Measurements from ENCODE around the gene EGFL7.
A peak's percentile ranks its signal among the peaks of the same experiment; 100 is the strongest.
"Not testable (repeated sequence)": the region's sequence is repeated elsewhere in the genome, so short reads cannot be mapped to it uniquely, and the experiment has no call there.

The EGFL7 gene

DNA sequence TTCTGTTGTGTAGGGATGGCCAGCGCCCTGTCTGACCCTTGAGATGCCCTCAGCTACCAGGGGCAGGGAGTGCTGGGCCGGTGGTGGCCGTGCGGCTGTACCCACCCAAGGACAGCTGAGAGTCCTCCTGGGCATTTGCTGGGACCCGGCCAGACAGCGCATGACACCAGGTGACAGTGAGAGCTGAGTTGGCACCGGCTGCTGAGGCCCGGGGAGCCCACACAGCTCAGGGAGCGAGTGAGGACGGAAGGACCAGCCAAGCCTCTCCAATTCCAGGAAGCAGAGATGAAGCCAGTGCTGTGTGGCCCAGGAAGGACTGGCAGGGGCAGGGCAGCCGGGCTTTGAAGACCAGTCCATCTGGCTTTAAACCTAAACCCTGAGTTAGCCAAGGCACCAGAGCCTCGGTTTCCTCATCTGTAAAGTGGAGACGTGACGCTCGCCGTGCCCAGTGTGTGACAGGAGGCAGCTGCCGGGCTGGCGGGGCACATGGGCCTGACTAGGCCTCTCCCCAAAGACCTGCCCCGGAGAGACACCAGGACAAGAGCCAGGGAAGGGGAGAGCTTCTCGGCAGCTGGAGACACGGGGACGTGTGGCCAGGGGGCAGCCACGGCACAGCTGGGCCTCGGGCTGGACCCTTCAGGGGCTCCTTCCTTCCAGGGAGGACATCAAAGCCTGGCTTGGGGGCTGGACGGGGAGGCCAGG is 27.5 kb downstream of the EGFL7 start:
- DNase-seq: no peak

DNA sequence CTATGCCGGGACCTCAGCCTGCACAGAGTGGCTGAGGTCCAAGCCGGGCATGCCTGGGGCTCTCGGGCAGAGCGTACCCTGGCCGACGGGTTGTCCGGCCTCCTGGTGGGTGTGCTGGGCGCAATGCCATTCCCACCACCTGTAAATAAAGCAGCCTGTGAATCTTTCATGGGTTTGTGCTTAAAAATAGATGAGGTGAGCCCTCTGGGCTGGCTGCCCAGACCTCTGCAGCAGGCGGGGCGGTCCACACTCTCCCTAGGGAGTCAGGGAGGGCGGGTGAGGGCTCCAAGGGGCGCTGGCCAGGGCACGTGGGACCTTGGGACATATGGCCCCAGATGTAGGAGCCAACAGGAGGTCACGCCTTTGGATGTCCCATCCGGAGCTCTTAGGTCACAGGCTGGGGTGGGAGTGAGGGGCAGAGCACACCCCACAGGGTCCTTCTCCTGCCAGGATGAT is 28.1 kb downstream of the EGFL7 start:
- DNase-seq: no peak

DNA sequence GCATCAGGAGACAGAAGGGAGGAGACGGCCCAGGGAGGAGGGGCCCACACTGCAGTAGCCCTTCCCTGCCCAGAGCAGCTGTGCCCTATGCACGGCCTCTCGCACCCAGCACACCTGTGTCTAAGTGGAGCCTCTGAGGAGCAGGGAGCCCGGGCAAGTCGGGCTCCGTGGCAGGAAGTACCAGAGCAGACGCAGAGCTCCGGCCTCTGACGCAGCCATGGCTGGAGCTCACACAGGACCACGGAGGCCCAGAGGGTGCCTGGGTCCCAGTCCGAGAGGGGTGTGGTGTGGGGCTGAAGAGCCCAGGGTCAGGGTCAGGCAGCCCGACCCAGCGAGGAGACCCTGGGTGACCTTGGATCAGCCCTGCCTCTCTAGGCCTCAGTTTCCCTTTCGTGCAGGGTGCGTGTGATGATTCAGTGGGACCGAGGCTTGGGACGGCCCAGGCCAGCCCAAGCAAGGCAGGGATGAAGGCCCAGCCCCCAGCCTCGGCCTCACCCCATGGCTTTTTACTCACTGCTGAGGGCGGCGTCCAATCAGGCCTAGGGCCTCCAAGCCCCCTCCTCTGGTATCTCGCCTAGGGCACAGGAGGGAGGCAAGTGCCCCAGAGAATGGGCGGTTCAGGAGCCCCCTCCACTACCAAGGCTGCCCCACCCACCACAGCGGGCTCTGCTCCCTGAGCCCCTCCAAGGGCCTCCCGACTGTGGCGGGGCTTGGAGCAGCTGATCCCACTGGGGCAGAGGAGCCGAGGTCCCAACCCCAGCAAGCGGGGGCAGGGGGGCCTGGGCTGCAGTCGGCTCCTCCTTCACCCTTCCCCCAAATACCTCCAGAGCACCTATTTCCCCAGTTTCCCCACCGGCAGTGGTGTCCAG is 28.8 kb downstream of the EGFL7 start:
- no peak for DNase-seq

DNA sequence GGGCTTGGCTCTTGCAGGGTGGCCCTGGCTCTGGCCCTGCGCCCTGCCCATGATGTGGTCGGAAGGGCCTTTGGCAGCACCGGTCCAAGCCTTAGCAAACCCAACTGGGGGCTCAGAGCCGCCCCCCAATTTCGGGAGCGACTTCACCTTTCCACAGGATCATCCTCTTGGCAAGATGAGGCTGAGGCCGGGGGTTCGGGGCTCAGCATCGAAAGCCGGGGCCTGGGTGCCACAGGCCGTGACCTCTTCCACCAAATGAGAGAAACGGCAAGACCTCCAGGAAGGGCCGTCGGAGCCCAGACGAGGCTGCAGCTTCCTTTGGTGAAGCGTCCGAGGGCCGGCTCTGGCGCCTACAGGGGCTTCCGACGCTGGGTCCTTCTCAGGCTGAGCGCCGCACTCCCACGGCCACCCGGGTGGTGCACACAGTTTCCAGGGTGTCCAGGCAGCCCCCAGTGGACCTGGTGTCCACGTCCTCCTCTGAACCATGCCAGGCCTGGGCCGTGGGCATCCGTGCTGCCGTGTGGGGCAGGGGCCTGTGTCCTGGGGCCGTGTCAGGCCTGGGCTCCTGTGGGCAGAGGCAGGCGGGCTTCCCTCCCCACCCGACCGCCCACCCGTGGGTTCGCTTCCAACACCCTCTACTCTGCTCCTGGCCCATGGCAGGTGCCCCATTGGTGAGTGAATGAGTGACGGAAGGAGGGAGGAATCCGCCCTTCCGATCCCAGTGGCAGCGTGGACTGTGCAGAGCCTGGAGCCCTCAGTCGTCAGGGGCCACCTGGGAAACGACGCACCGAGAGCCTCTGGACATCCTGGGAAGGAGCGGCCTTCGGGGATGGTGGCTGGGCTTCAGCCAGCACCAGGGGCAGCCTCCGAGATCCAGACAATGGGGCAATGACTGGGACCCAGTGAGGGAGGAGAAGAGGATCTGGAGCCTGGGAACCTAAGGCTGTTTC is 29.7 kb downstream of the EGFL7 start:
- DNase-seq: no peak

DNA sequence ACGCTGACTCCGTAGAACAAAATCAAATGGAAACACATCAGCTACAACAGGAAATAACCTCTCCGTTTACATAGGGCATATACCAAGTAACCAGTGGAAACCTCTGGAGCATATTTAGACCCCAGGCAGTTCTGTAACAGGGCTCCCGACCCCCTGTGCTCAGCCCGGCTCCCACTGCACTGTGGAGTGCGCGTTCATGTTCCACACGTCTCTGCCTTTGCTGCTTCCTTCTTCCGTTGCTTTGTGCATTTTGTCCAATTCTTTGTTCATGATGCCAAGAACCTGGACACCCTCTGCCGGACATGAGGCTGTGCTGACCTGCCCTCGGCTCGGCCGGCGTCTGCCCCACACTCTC is 30.4 kb downstream of the EGFL7 start:
- no peak for DNase-seq

DNA sequence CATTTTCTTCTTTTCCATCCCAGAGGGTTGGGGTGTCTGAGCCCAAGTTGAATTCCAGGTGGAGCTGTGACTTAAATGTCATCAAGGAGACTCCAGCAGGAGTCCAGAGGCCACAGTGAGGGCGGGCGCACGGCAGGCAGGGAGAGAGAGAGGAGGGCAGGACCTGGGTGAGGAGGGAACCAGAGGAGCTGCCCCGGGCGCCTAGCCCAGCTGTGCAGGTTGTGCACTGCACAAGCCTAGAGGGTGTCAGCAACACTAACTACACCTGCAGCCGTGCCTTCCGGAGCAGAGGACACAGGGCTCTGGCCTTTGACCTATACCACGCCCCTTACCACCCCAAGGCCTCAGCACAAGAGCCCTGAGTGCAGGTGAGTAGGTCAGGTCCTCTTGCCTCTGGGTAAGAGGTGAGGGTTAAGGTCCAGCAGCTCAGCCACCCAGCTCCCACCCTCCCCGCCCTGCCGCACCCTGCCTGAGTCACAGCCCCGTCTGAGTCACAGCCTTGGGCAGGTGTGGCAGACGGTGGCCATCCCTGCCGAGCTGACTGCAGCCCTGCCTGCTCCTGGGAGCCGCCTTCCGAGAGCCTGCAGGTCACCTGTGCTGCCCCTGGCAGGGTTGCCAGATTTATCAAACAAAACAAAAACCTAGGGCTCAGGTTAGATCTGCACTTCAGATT is 30.9 kb downstream of the EGFL7 start:
- DNase-seq: no peak

DNA sequence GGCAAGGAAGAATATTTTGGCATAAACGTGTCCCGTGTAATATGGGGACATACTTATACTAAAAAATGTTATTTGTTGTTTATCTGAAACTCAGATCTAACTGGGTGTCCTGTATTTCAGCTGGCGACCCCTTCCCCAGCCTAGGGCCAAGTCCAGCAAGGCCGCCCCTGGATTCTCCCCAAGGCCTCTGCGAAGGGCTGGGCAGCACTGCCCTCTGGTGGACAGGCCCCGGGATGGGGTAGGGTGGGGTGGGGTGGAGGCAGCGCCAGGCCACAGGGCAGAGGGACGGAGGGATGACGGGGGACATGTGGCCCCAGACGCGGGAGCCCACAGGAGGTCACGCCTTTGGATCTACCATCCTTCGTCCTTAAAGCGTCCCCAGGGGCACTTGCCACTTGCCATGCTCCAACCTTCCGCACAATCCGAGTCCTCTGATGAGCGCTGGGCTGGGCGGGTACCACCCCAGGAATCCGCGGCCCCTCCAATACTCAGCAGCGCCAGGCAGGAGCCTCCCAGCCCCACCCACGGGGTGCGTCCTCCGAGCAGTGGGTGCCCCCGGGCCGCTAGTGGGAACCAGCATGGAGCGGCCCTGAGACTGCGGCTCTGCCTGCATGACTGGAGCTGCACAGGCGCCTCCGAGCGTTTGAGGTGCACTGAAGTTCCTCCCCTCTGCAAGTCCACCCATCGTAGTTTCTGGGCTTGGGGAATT is 31.6 kb downstream of the EGFL7 start:
- DNase-seq: no peak

DNA sequence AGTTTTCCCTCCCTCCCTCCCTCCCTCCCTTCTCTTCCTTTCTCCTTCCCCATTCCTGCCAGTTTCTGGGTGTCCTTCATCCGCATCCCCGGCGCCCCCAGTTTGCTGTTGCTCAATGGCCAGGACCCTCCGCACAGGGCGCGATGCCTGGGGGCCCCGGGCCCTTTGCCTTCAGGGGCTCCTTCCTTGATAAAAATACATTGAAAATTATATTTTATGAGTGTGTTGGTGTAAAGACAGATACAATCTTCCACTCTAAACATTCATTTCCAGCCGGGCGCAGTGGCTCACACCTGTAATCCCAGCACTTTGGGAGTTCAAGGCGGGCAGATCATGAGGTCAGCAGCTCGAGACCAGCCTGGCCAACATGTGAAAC is 32.1 kb downstream of the EGFL7 start:
- no peak for DNase-seq

DNA sequence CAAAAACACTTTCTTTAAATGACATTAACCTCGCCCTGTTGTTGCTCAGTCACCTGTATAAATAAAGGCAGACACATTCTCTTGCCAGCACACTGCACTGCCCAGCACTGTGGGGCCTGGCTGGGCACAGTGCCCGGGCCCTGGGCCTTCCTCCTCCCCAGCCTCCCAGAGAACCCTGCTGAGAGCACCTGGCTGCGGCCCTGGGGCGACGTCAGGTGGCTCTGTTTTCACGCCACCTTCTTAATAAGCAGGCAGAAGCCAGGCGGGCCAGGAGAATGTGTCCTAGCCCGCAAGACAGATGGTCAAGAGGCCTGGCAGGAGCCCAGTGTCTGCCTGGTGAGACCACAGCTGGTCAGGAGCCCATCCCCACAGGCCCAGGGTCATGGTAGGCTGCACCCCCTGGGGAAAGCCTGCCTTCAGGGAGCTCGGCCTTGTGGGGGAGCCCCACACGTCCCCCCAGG is 32.7 kb downstream of the EGFL7 start:
- no peak for DNase-seq

DNA sequence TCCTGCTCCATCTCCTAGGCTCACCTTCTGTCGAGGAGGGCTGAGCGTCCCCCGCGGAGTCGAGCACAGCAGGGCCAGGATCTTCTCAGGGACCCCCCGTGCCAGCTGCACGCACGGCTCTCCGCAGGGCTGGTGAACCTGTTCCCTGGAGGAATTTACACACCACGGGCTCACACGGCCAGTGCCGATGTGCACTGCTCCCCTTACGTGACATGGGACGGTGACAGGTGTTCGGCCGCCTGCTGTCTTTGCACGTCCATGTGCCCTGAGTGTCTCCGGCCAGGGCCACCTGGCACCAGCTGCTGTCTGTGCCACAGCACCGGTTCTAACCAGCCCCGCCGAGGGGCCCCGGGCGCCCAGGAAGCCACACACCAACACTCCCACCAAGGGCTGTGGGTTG is 33.2 kb downstream of the EGFL7 start:
- DNase-seq: no peak

DNA sequence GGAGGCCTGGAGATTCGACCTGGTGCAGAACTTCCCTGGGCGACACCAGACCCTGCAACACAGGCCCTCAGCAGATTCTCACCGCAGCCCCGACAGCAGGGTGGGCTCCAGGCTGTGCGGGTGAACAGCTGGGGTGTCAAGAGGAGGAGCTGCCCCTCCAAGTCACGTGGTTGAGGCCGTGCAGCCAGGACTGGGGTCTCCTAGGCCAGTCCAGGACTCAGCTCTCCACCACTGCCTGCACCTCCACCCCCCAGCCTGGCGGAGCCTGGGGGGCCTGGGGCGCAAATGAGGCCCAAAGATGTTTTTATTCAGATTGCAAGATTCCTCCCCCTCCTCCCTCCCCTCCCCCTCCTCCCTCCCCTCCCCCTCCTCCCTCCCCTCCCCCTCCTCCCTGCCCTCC is 33.8 kb downstream of the EGFL7 start:
- DNase-seq: no peak

DNA sequence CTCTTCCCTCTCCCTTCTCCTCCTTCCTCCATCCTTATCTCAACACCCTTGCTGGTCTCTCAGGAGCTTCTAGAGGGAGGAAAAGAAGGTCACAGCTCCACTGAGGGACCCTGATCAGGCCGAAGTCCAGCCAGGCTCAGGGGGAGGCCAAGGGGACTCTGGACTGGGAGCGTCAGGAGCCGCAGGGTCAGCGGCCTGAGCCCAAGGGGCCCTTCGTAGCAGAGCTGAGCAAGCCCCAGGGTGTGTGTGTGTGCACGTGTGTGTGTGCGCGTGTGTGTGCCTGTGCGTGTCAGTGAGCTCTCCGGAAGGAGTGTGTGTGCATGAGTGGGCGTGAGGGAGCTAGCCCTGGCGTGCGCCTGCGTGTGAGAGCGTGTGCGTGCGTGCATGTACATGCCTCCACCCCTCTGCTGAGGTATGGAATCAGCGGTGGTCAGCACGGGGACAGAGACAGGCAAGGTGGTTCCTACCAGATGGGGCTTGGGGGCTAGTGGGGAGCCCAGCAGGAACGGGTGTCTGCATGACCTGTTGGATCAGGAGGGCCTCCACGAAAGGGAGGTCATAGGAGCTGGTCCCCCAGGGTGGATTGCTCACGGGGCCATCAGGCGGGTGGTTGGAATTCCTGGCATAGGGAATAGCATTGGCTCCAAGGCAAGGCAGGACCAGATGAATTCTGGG is 34.6 kb downstream of the EGFL7 start:
- no peak for DNase-seq

DNA sequence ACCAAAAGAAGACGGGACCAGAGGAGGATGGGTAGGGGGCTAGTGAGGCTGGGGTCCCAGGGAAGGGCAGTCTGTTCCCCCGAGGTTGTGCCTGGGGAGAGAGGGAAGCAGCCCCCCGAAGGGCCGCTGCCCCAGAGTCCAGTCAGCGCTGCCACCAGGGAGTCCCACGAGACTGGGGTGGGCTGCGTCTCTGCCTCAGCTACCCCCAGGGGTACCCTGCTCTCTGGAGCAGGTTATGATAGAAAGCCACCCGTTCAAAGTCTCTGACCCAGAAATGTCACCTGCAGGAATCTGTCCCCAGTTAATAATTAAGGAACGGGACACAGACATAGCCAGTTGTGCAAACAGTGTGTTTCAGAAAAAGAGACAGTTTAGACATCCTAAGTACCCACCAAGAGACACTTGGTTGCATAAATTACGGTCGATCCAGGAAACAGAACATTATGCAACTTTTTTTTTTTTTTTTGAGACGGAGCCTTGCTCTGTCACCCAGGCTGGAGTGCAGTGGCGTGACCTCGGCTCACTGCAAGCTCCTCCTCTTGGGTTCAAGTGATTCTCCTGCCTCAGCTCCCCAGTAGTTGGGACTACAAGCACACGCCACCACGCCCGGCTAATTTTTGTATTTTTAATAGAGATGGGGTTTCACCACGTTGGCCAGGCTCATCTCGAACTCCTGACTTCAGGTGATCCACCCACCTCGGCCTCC is 35.3 kb downstream of the EGFL7 start:
- DNase-seq: no peak

DNA sequence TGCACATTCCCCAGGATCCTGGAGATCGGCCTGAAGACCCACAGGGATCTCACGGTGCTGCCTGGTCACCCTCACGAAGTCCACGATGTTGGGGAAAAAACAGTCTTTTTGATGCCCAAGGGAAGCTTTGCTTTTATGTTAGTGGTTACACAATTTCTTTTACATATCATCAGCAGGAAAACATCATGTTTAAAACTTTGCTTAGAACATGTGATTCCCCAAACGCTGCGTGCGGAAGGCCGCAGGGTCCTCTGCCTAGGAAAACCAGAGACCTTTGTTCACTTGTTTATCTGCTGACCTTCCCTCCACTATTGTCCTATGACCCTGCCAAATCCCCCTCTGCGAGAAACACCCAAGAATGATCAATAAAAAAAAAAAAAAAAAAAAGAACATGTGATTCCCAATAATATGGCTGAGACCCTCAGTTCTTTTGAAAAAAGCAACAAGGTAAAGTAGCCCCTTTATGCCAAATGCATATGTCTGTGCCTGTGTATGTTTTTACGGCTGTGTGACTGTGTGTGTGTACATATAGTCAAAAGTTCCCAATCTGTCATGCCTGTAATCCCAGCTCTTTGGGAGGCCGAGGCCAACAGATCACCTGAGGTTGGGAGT is 36.0 kb downstream of the EGFL7 start:
- DNase-seq: no peak

DNA sequence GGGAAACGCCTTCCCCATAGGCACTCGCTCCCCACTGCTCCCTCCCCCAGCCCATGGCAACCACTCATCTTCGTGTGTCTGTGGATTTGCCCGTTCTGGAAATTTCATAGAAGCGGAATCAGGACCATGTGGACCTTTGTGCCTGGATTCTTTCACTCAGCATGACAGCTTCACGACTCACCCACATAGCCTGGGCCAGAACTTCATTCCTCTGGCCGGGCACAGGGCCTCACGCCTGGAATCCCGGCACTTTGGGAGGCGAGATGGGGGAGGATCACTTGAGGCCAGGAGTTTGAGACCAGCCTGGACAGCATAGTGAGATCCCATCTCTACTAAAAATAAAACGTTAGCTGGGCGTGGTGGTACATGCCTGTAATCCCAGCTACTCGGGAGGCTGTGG is 37.6 kb downstream of the EGFL7 start:
- no peak for DNase-seq

DNA sequence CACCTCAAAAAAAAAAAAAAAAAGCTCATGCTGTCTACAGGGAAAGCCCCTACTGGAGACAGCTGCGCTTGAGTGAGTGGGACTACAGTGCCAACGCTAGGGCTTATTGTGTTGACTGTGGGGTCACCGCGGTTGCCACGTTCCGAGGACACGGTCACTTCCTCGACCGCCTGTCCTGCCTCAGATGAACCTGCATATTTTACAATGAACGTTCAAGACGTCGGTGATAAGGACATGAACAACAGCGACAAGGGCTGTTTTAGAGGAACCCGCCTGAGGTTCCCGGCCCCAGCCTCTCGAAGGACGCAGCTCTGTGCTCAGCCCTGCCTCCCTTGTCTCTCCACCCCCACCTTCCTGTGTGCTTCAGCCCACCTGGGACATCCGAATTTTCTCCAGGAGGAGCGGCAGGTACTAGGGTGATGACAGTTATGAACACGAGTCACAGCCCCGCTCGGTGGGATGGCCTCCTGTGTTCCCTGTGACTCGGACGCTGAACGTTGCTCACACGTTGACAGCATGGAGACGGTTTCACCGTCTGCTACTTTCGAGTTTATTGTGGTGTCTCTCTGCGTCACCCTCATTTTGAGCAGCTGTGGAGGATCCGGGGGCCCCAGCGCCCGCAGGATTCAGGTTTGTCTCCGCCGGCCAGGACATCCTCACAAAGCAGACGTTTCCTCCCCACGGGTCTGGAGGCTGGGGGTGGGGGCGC is 38.4 kb downstream of the EGFL7 start:
- DNase-seq: peak; percentile 66

DNA sequence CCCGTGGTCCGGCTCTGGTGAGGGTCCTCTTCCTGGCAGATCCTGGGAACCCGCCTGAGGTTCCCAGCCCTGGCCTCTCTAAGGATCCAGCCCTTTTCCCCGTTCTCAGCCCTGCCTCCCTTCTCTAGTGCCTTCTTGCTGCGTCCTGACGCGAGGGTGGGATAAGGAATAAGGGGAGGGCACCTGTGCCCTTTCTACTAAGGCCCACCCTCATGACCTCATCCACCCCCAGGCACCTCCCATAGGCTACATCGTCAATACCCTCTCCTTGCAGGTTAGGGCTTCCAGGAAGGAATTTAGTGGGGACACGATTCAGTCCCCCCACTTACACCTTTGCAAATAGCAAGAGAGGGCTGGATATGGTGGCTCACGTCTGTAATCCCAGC is 38.9 kb downstream of the EGFL7 start:
- DNase-seq: no peak

DNA sequence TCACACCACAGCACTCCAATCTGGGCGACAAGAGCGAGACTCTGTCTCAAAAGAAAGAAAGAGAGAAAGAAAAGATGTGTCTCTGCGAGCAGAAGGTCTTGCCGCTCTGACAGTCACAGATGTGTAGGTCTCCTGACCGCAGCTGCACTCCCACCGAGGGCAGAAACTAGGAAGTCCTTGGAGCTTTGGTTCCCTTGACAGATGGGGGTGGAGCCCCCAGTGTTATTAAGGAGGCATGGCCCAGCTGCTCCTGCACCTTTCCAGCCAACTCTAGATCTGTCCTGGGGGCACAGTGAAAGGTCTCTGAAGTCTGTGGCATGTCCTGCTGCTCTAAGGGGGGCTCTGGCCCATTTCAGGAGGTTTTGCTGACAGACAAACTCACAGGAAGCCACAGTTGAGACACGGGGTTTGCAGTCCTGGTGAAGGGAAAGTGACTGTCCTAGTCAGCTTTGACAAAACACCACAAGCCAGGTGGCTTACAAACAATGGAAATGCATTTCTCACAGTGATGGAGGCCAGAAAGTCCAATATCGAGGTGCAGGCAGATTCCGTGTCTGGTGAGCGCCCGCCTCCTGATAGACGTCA is 40.7 kb downstream of the EGFL7 start:
- DNase-seq: no peak

DNA sequence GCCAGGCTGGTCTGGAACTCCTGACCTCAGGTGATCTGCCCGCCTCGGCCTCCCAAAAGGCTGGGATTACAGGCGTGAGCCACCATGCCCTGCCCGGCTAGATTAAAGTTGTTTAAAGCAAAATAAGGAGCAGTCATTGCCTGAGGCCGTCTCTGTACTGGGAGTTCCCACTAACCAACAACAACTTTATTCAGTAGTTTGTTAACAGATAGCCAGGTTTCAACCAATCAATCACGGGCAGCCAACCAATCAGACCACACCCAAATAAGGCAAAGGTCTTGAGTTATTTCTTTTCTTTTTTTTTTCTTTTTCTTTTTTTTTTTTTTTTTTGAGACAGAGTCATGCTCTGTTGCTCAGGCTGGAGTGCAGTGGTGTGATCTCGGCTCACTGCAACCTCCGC is 42.0 kb downstream of the EGFL7 start:
- DNase-seq: not testable (repeated sequence)

Measured in stimulated activated naive CD4-positive, alpha-beta T cell treated with Interleukin-2 at 50 U/mL for 16 hours (primary cell).